Activated naive CD8-positive, alpha-beta T cell treated with anti-CD3 and anti-CD28 coated beads, Interleukin-2, amount 10 ng/mL, durations not matched to agents 7 days and 5 days (primary cell): Measurements from ENCODE around the gene ANKRD44. TPM values are rescaled to one million over a fixed set of nuclear protein-coding genes. Genes with fewer than 3 reads are reported as not detected.
A peak's percentile ranks its signal among the peaks of the same experiment; 100 is the strongest.

Experiments
- ATAC-seq: fragments of 150-1000 bp; cut with Tn5 transposase; one replicate; pipeline ENCODE4 v1.10.0; 2021; ENCODE audit warnings: low read depth, moderate library complexity
- POLR2A ChIA-PET: fragments of 350-600 bp; sonication (Branson Sonifier 250); formaldehyde crosslinking; loops from one replicate; lab custom pipeline; 2021; ENCODE audit warnings: antibody characterized with exemption; lab: Charles Lee
- DNase-seq: peaks from one replicate; pipeline ENCODE4 v3.0.0; 2021
- H3K27ac Mint-ChIP-seq: one replicate; pipeline ENCODE4 v1.8.0; 2022; ENCODE audit warnings: mild to moderate bottlenecking, mixed read lengths
- H3K27me3 Mint-ChIP-seq: one replicate; pipeline ENCODE4 v1.8.0; 2022; ENCODE audit warnings: mild to moderate bottlenecking, moderate library complexity, mixed read lengths
- H3K36me3 Mint-ChIP-seq: one replicate; pipeline ENCODE4 v1.8.0; 2021; ENCODE audit warnings: mild to moderate bottlenecking, mixed read lengths
- H3K4me1 Mint-ChIP-seq: one replicate; pipeline ENCODE4 v1.8.0; 2021; ENCODE audit warnings: mixed read lengths
- H3K4me3 Mint-ChIP-seq: one replicate; pipeline ENCODE4 v1.8.0; 2022; ENCODE audit warnings: mild to moderate bottlenecking, moderate library complexity, mixed read lengths
- H3K9me3 Mint-ChIP-seq: one replicate; pipeline ENCODE4 v1.8.0; 2021; ENCODE audit warnings: mixed read lengths
- total RNA-seq, 2 experiments: library from RNA; stranded (reverse); gene quantifications; one replicate each; pipeline ENCODE4 v1.2.3, GENCODE V29; 2021

ANKRD44 gene
- total RNA-seq, 2 experiments from 2014 or later = 240 to 243 TPM

DNA sequence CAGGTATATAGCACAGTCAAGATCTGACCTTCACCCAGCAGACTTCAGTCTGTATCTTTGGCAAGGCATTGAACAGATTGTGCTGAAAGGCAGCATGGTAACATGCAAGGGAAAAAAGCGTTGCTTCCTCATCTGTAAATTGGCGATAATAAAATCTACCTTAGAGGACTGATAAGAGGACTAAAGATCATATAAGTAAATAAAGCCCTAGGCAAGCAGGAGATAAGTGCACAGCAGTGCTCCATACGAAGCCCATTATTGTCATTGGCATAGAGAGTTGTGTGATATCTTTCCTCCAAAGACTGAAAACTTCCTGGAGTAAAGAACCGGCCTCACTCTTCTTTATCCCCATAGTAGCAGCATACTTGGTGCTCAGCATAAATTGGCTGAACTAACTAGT lies 162.6 kb downstream of the ANKRD44 start:
- Mint-ChIP-seq H3K36me3 (peaks cover 30% of the 10 kb centered on the region), H3K27ac (no peak overlapping the region), H3K27me3 (no peaks in the 10 kb centered on the region), H3K4me3 (no peak overlapping the region), H3K4me1 (peaks cover 59% of the 10 kb centered on the region), H3K9me3 (no peaks in the 10 kb centered on the region)
- DNase-seq (no peak), ATAC-seq (no peak)
- POLR2A ChIA-PET = interaction anchor here (1.0 kb wide), 1 partner anchor 12 kb away, joined by 3 read pairs; no protein-coding TSS in a partner anchor

DNA sequence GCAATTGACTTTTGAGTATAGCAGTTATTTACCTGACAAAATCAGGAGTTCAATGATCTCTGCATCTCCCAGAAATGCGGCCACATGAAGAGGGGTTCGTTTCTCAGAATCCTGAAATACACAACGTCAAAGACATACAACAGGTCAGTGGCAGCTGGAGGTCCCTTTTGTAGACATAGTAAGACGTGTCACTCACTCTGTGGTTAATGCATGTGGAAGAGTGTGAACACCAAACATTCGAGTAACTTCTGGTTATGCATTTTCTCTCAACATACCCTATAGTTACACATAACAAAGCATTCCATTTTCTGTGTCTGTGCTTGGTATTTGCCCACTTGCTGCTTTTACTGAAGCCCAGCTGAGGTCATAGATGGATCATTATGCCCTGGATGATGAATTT lies 163.6 kb downstream of the ANKRD44 start:
- DNase-seq = no peak
- Mint-ChIP-seq H3K4me1 (peaks cover 54% of the 10 kb centered on the region), H3K36me3 (peaks cover 31% of the 10 kb centered on the region), H3K27ac (peak overlapping the region; percentile 48), H3K4me3 (peak overlapping the region; percentile 9), H3K9me3 (no peaks in the 10 kb centered on the region), H3K27me3 (no peaks in the 10 kb centered on the region)
- ATAC-seq = peak; percentile 46
- POLR2A ChIA-PET = no interaction called here

DNA sequence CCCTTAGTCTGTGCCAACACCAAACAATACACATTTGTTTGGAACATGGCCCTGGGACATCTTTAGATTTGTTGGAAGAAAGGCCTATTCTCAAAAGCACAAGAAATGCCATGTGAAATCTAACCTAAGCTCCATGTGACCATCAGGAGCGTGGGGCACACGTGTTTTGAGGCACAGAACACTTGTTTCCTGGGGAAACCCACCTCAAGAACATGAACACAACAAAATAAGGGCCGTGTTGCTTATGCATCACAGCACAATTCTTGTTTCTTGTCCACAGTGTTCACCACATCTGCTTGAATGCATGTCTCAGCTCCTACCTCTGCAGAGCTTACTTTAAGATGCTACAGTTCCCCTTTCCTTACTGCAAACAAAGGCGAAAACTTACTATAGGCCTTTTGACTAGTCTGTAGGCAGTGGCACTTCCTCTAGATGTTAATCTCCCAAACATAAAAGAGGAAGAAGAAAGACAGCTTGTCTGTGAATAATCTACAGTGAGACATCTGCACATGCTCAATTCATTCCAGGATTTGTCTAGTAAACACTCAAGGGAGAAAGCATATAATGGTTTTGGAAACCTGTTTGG lies 165.0 kb downstream of the ANKRD44 start:
- DNase-seq = no peak
- peak; percentile 69 for ATAC-seq
- Mint-ChIP-seq H3K27ac (peak overlapping the region; percentile 71), H3K4me3 (no peak overlapping the region), H3K27me3 (no peaks in the 10 kb centered on the region), H3K4me1 (peaks cover 52% of the 10 kb centered on the region), H3K36me3 (peaks cover 29% of the 10 kb centered on the region), H3K9me3 (no peaks in the 10 kb centered on the region)
- POLR2A ChIA-PET = interaction anchor here (1.0 kb wide), 2 partner anchors 11 to 158 kb away, joined by 3 read pairs; no protein-coding TSS in a partner anchor

DNA sequence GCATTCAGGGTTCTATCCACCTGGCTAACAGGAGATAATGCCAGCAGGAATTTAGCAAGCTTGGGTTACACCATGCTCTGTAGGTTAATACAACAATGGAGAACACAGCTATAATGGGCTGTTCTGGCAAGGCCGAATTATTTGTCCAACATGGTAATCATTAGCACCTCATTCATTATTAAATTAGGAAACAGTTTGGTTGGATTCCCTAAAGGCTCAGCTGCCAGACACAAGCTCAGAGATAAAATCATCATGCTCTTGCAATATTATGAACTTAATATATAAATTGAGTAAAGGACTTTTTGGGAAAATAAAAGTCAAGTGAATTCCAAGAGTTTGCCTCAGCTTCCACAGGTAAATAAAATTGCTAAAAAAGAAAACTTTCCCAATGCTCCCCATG lies 166.4 kb downstream of the ANKRD44 start:
- H3K36me3 Mint-ChIP-seq = peaks cover 24% of the 10 kb centered on the region
- peaks cover 56% of the 10 kb centered on the region for H3K4me1 Mint-ChIP-seq
- POLR2A ChIA-PET = no interaction called here
- no peaks in the 10 kb centered on the region for H3K9me3 Mint-ChIP-seq
- H3K4me3 Mint-ChIP-seq = no peak overlapping the region
- H3K27me3 Mint-ChIP-seq = no peaks in the 10 kb centered on the region
- ATAC-seq (no peak), DNase-seq (no peak)
- H3K27ac Mint-ChIP-seq = peak overlapping the region; percentile 64

DNA sequence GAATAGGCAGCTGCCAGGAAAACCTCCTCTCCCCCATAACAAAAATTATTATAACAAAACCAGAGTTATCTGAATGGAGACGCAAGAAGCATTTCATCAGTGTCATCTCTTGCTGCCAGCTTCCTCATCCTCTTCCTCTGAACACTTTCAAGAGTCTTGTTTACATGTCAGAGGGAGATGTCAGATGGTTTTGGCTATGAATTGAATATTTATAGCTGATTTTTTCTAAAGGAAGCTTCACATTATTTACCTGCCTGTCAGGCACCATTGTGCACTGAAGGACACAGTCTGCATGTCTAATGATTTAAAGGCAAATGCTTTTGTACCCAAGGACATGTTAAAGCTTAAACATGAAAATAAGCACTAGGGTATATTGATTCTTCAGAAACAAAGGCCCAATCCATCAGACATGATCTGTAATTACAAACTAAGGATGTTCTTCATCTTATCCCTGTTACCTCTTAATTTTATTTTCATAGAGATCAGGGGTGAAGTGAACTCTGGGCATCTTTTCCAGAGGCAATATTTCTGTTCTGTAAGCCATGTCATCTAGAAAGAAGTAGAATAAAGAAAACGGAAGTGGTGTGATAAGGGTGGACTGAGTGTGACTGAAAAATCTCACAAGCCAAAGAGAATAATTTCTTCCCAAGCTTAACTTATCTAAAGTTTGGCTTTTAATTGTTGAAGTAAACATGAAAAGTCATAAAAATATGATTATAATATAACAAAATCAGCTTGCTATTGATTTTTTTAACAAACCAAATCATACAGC lies 168.7 kb downstream of the ANKRD44 start:
- DNase-seq (no peak), ATAC-seq (no peak)
- Mint-ChIP-seq H3K27ac (peak overlapping the region; percentile 67), H3K36me3 (peaks cover 27% of the 10 kb centered on the region), H3K9me3 (no peaks in the 10 kb centered on the region), H3K4me3 (no peak overlapping the region), H3K27me3 (no peaks in the 10 kb centered on the region), H3K4me1 (peaks cover 62% of the 10 kb centered on the region)
- POLR2A ChIA-PET = interaction anchor here (1.1 to 1.4 kb wide), 3 partner anchors 9 to 29 kb away, joined by 3 read pairs; no protein-coding TSS in a partner anchor

DNA sequence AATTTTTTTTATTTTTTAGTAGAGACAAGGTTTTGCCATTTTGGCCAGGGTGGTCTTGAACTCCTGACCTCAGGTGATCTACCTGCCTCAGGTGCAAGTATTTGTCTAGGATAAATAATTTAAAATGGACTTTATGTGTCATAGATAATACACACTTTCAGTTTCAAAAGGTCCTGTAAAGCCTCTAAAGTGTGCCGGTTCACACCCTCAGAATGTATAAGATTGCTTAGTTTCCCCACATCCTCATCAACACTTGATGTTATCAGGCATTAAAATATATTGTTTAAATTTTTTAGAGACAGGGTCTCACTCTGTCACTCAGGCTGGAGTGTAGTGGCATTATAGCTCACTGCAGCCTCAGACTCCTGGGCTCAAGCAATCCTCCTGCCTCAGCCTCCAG lies 170.5 kb downstream of the ANKRD44 start:
- Mint-ChIP-seq H3K4me3 (peak overlapping the region; percentile 55), H3K36me3 (peaks cover 35% of the 10 kb centered on the region), H3K9me3 (no peaks in the 10 kb centered on the region), H3K27me3 (no peaks in the 10 kb centered on the region), H3K27ac (peak overlapping the region; percentile 80), H3K4me1 (peaks cover 59% of the 10 kb centered on the region)
- DNase-seq = no peak
- POLR2A ChIA-PET = interaction anchor here (0.6 to 1.2 kb wide), 2 partner anchors 11 to 72 kb away, joined by 3 read pairs; no protein-coding TSS in a partner anchor
- peak; percentile 66 for ATAC-seq

DNA sequence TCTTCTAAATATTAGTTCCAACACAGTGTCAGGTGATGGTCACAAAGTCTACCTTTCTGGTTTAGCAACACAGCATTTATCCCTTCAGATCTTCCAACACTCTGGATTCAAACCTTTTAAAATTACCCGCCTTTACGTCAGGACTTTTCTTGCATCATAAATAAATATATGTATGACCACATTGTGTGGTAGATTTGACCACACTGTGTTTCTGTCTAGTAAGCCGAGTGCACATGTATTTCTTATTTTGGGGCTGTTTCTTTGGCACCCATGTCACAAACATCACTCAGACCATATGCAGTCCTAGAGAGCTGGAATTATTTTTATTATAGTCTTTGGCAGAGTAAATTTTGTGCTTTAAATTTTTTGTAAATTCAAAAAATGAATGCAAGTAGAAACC lies 172.1 kb downstream of the ANKRD44 start:
- POLR2A ChIA-PET = no interaction called here
- ATAC-seq = no peak
- DNase-seq = no peak
- Mint-ChIP-seq H3K9me3 (no peaks in the 10 kb centered on the region), H3K36me3 (peaks cover 30% of the 10 kb centered on the region), H3K27ac (peak overlapping the region; percentile 7), H3K4me3 (no peak overlapping the region), H3K27me3 (no peaks in the 10 kb centered on the region), H3K4me1 (peaks cover 57% of the 10 kb centered on the region)

DNA sequence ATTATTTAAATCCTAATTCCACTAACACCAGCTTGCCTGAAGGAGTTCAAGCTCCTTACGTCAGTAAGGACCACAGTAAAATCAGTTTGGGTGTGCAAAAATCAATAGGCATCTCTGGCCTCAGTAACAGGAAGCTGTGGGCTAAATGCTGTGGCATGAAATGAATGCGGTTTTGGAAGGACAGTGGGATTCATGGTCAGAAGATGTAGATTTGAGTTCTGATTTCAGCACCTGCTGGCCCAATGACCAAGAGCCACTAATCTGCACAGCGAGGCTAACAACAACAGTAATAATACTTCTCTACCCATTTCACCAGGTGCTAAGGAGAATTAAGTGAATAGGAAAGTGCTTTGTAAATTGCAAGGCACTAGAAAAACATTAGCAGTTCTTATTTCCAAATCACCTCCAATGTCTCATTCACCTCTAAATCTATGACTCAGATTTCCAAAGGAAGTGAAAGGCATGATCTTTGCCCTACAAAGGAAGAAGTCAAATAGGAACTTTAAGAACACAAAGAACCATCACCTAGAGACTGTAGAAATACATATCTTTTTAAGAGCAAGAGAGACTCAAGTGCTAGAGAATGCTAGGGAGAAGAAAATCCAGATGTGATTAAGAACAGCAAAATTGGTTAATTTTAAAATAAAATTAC lies 172.6 kb downstream of the ANKRD44 start:
- H3K4me3 Mint-ChIP-seq = peak overlapping the region; percentile 32
- no peaks in the 10 kb centered on the region for H3K27me3 Mint-ChIP-seq
- peak; percentile 21 for ATAC-seq
- DNase-seq = no peak
- H3K36me3 Mint-ChIP-seq = peaks cover 29% of the 10 kb centered on the region
- peaks cover 62% of the 10 kb centered on the region for H3K4me1 Mint-ChIP-seq
- no peaks in the 10 kb centered on the region for H3K9me3 Mint-ChIP-seq
- H3K27ac Mint-ChIP-seq = peak overlapping the region; percentile 11
- POLR2A ChIA-PET = interaction anchor here (1.3 to 1.5 kb wide), 2 partner anchors 15 to 170 kb away, joined by 3 to 5 read pairs; no protein-coding TSS in a partner anchor

DNA sequence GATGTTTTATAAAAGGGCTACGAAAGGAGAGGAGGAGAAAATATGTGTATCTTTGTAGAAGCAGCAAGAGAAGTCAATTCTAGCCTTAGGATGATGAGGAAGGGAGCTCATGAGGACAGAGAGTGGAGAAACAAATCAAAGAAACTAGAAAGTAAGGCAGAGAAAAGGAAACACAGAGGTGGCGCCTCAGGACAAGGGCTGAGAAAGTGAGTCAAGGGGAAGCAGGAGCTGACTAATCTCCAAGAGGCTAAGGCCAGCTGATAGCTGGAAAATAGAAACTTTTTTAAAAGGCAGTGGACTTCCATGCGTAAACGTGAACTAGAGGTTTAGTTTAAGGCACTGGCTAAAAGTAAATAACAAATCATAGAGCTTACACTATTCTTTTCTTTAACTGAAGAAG lies 173.3 kb downstream of the ANKRD44 start:
- no peak for ATAC-seq
- H3K4me3 Mint-ChIP-seq = peak overlapping the region; percentile 11
- no peak for DNase-seq
- no peaks in the 10 kb centered on the region for H3K27me3 Mint-ChIP-seq
- POLR2A ChIA-PET = interaction anchor here (1.3 to 1.5 kb wide), 2 partner anchors 16 to 171 kb away, joined by 3 to 5 read pairs; no protein-coding TSS in a partner anchor
- no peaks in the 10 kb centered on the region for H3K9me3 Mint-ChIP-seq
- H3K4me1 Mint-ChIP-seq = peaks cover 66% of the 10 kb centered on the region
- H3K36me3 Mint-ChIP-seq = peaks cover 30% of the 10 kb centered on the region
- H3K27ac Mint-ChIP-seq = peak overlapping the region; percentile 36

DNA sequence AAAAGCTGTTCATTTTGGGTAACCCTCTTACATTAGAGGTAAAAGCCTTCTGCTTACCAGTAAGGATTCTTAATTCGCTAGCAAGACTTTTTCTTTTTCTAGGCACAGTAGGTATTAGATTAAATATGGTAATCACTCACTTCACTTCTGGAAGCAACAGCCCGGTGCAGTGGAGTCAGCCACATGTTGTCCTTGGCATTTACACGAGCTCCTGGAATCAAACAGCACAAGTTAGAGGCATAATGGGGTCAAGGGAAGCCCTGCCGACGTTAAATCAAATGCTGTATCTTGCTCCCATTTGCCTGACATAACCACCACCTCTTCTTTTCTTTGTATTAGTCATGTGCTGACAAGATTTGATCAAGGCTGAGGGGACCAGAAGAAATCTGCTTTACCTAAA lies 174.1 kb downstream of the ANKRD44 start:
- ATAC-seq (no peak), DNase-seq (no peak)
- H3K4me1 Mint-ChIP-seq = peaks cover 67% of the 10 kb centered on the region
- peaks cover 28% of the 10 kb centered on the region for H3K36me3 Mint-ChIP-seq
- H3K27ac Mint-ChIP-seq = no peak overlapping the region
- POLR2A ChIA-PET = interaction anchor here (1.3 to 1.5 kb wide), 2 partner anchors 16 to 172 kb away, joined by 3 to 5 read pairs; no protein-coding TSS in a partner anchor
- no peaks in the 10 kb centered on the region for H3K9me3 Mint-ChIP-seq
- H3K27me3 Mint-ChIP-seq = no peaks in the 10 kb centered on the region
- H3K4me3 Mint-ChIP-seq = no peak overlapping the region

DNA sequence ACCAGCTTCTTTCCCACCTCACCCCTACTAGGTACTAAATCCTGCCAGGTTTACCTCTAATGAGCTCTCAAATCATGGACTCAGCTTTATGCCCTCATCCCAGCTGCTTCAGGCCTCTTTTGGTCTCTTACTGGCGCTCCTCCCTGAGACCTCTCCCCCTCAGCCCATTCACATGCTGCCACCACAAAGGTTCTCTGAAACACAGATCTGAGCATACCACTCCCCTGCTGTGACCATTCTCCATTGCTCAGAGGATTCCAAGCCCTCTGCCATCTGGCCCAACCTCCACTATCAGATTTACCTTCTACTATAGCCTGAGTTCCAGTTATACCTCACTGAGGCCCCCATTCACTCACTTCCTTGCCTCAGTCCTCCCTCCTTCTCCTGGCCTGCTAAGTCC lies 174.8 kb downstream of the ANKRD44 start:
- peaks cover 70% of the 10 kb centered on the region for H3K4me1 Mint-ChIP-seq
- H3K36me3 Mint-ChIP-seq = peaks cover 28% of the 10 kb centered on the region
- H3K9me3 Mint-ChIP-seq = no peaks in the 10 kb centered on the region
- no peak overlapping the region for H3K4me3 Mint-ChIP-seq
- POLR2A ChIA-PET = no interaction called here
- DNase-seq (no peak), ATAC-seq (no peak)
- peak overlapping the region; percentile 32 for H3K27ac Mint-ChIP-seq
- no peaks in the 10 kb centered on the region for H3K27me3 Mint-ChIP-seq

DNA sequence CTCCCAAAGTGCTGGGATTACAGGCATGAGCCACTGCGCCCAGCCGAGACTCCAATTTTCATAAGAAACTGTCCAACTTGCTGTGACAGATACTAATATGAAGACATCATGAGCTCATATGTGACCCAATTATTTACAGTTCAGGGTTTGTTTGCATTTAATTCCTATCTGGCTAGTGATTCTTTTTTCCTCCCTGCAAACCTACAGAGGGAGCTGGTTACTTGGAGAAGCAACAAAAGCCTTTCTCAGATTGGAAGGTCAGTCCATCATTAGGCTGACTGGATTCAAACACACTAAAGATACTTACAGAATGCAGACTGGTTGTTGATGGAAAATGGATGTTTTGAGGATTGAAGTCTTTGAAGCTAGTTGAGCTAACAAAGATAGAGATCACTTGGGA lies 176.4 kb downstream of the ANKRD44 start:
- DNase-seq (no peak), ATAC-seq (no peak)
- peaks cover 73% of the 10 kb centered on the region for H3K4me1 Mint-ChIP-seq
- no peaks in the 10 kb centered on the region for H3K27me3 Mint-ChIP-seq
- peaks cover 26% of the 10 kb centered on the region for H3K36me3 Mint-ChIP-seq
- POLR2A ChIA-PET = no interaction called here
- peak overlapping the region; percentile 34 for H3K27ac Mint-ChIP-seq
- no peaks in the 10 kb centered on the region for H3K9me3 Mint-ChIP-seq
- H3K4me3 Mint-ChIP-seq = no peak overlapping the region

DNA sequence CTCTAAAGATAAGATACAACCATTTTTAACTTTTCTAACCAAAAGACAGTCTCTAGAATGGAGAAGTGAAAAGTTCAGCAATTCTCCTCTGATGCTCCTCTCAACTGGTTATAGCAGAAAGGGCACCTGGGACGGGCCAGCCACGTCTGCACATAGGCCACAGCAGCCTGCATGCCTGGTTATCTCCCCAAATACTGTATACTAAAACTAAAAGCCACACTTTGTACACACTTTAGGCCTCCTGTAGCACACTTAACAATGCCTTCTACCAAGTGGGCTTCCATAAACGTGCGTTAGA lies 179.1 kb downstream of the ANKRD44 start:
- Mint-ChIP-seq H3K4me1 (peaks cover 67% of the 10 kb centered on the region), H3K4me3 (peak overlapping the region; percentile 35), H3K27me3 (no peaks in the 10 kb centered on the region), H3K36me3 (peaks cover 33% of the 10 kb centered on the region), H3K9me3 (peaks cover 3% of the 10 kb centered on the region), H3K27ac (peak overlapping the region; percentile 68)
- ATAC-seq = no peak
- POLR2A ChIA-PET = no interaction called here
- DNase-seq = no peak
